ENCODE results near the gene DOK4.

DNA sequence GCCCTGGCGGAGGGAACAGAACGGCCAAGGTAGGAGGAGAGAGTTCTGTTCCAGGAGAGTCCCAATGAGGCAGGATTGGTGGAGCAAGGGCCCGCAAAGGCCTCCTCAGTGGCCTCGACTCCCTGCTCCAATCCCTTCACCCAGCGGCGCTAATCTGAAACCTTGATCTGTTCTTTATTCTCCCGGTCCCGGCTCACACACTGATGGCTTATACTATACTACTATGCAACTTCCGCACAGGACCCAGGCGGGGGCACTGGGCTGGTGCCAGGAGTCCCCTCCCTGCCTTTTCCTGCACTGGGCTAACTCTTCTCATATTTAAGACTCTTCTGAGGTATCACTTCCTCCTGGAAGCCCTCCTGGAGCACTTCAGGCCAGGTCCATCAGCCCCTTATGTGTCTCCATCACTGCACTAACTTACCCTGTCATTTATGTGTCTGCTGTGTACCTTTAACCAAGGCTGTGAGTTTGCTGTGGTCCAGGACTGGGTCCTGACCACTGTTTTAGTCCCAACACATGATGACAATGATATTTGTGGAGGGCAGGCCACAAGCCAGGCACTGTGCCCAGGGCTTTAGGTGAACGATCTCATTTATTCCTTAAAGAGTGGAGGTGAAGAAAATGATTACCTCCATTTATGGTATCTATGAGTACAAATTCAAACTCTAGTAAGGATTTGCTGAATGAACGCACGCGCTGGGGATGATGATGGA is 43.3 kb upstream of the DOK4 start:
- TF ChIP-seq POLR2A (IDR thresholded peaks at IDR 0.05; ENCODE audit: low read length) (no peak), GATA1 (IDR thresholded peaks at IDR 0.05; ENCODE audit: low read depth, low read length) (no peak)
